GM18868 (cell line): ENCODE measurements around the gene OTUB2.

ENCODE experiments used
- ATAC-seq: cut with Tn5 transposase; IDR thresholded peaks from one replicate; pipeline ENCODE4 v1.9.1; 2021; ENCODE audit warnings: mild to moderate bottlenecking, moderate library complexity; ENCODE audit not compliant: unreplicated experiment

OTUB2 gene

DNA sequence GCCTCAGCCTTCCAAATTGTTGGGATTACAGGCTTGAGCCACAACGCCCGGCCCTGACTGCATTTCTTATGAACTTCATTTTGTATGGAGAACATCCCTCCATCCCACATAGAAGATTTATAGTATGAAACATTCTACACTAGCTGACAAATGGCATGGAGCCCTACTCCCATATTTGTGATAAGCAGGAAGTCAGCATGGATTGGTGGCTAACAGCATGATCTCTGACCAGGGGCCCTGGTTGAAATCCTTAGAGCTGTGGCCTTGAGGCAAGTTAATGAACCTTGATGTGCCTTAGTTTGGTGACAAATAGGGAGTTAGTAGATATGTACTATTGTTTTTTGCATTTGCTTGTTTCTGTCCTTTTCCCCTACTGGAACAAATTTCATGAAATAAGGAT lies 67.3 kb downstream of the OTUB2 start:
- ATAC-seq, result no peak

DNA sequence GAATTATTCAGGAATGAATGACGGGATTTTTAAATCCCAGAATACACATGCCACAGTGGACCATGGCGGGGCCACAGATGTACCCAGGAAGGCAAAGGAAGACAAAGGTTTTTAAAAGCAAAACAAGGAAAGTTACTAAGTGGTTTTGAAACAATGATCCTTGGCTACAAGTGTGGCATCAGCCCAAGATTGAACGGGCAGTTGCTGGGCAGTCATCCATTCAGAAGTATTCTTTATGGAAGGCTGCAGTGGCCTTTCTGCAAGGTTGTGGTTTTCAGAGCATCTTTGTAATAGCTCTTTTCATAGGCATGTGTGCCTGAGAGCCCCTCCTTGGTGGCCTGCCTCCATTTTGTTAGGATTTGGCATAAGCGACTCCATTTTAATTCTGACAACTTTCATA lies 71.0 kb downstream of the OTUB2 start:
- no peak for ATAC-seq
